ENCODE results near the gene DCUN1D4.

DCUN1D4 gene

DNA sequence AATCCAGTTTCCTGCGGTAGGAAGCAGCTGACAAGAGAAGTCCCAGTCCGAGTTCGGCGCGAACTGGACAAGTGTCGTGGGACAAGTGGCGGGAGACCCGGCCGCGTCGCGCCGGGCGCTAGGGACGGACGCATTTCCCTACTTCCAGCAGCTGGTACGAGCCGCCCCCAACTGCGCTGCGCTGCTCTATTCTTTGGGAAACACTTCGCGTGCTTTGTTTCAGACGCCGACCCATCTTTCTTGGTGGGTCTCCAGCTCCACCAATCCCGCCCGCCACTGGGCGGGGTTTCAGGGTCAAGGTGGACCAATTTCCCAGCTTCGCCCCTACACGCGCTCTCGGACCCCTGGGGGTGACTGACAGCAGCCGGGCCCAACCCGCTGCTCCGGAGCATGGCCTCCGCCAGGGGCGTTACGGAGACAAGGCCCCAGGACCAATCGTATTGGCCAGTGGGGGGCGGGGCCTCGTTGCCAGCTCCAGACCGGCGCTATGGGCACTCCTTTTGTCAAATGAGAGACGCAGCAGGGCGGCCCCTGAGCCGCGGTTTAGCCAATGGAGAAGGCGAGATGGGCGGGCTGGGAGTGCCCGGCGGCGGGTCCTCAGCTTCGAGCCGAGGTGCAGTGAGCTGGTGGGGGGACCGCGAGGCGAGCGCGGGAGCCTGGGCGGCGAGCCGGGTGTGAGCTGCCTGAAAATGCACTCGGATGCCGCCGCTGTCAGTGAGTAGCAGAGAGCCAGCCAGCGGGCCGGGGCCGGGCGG, at the start of gene DCUN1D4:
Gene DCUN1D4, plus strand, starts transcription at position 600 of the 755 bp plus-strand sequence. Its CDS starts 90 bp downstream, at position 690.
- Histone ChIP-seq H3K4me3 (ENCODE audit: low read depth in 1 of 2, low read length in 2 of 2) (peak within 1 kb of the TSS; percentile 66 to 78), H3K4me1 (ENCODE audit: control insufficient read depth in 1 of 2, insufficient read depth in 2 of 2, low read length in 2 of 2) (peaks cover 0 to 19% of the 10 kb centered on the region in 2 donors), H3K27ac (ENCODE audit: low read length) (peak within 1 kb of the TSS; percentile 64), H3K36me3 (ENCODE audit: control insufficient read depth in 1 of 2, insufficient read depth in 2 of 2, low read length in 2 of 2) (no peaks in the 10 kb centered on the region), H3K27me3 (ENCODE audit: low read depth, low read length) (no peaks in the 10 kb centered on the region), H3K9me3 (ENCODE audit: control insufficient read depth in 1 of 2, low read length in 2 of 2) (no peaks in the 10 kb centered on the region)

DNA sequence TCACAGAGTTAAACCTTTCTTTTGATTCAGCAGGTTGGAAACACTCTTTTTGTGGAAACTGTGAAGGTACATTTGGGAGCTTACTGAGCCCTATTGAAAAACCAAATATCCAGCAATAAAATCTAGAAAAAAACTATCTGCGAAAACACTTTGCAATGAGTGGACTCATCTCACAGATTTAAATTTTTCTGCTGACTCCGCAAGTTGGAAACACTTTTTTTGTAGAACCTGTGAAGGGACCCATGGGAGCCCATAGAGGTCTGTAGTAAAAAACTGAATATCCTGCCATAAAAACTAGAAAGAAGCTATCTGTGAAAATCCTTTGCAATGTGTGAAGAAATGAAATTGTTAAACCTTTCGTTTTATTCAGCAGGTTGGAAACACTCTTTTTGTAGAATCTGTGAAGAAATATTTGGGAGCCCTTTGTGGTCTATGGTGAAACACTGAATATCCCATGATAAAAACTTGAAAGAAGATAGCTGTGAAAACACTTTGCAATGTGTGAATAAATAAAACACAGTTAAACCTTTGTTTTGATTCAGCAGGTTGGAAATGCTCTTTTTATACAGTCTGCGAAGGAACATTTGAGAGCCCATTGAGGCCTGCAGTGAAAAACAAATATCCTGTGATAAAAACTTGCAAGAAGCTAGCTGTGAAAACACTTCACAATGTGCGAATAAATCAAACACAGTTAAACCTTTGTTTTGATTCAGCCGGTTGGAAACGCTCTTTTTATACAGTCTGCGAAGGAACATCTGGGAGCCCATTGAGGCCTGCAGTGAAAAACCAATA, 22.3 kb upstream of the DCUN1D4 start:
- Histone ChIP-seq H3K27me3 (ENCODE audit: low read depth, low read length) (no peaks in the 10 kb centered on the region), H3K36me3 (ENCODE audit: control insufficient read depth in 1 of 2, insufficient read depth in 2 of 2, low read length in 2 of 2) (no peaks in the 10 kb centered on the region), H3K9me3 (ENCODE audit: control insufficient read depth in 1 of 2, low read length in 2 of 2) (peaks cover 3 to 28% of the 10 kb centered on the region in 2 donors)

DNA sequence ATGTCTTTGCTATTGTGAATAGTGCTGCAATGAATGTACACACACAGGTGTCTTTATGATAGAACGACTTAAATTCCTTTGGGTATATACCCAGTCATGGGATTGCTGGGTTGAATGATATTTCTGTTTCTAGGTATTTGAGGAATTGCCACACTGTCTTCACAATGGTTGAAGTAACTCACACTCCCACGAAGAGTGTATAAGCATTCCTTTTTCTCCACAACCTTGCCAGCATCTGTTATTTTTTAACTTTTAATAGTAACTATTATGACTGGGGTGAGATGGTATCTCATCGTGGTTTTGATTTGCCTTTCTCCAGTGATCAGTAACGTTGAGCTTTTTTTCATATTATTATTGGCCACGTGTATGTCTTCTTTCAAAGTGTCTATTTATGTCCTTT, 17.6 kb upstream of the DCUN1D4 start:
- Histone ChIP-seq H3K4me3 (ENCODE audit: low read depth in 1 of 2, low read length in 2 of 2) (no peak overlapping the region), H3K27ac (ENCODE audit: low read length) (no peak overlapping the region), H3K36me3 (ENCODE audit: control insufficient read depth in 1 of 2, insufficient read depth in 2 of 2, low read length in 2 of 2) (no peaks in the 10 kb centered on the region), H3K27me3 (ENCODE audit: low read depth, low read length) (no peaks in the 10 kb centered on the region), H3K4me1 (ENCODE audit: control insufficient read depth in 1 of 2, insufficient read depth in 2 of 2, low read length in 2 of 2) (no peaks in the 10 kb centered on the region), H3K9me3 (ENCODE audit: control insufficient read depth in 1 of 2, low read length in 2 of 2) (peaks cover 0 to 13% of the 10 kb centered on the region in 2 donors)

More for the DNA sequence above, 22.3 kb upstream of the DCUN1D4 start:
- peak overlapping the region in 1 of 2 donors; percentile 11 for H3K4me3 ChIP-seq (ENCODE audit: low read depth in 1 of 2, low read length in 2 of 2)
- H3K4me1 ChIP-seq (ENCODE audit: control insufficient read depth in 1 of 2, insufficient read depth in 2 of 2, low read length in 2 of 2), result no peaks in the 10 kb centered on the region
- H3K27ac ChIP-seq (ENCODE audit: low read length), result no peak overlapping the region

DNA sequence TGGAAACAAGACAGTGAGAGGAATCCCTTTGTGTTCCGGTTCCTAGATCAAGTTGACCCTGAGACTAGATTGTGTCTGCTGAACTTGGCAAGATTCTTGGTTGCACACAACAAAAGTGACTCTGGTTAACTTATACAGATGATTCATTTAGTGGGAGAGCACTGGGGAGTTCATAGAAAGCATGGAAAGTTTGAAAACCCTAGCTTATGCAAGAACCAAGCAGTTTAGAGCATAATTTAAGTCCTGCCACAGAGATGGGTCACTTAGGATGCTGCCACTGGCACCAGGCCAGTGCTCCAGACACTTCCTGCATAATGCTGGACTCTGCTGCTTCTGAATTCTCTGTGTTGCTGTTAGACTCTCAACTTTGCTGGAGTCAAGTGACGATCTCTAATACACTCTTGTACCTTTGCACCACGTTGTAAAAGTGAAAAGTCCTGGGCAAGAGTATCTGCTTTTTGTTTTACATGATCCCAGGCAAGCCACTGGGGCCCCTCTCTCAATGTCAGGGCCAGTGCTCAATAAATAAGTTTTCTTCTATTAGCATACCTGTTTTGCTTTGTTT, 12.7 kb upstream of the DCUN1D4 start:
- no peak overlapping the region for H3K27ac ChIP-seq (ENCODE audit: low read length)
- H3K4me3 ChIP-seq (ENCODE audit: low read depth in 1 of 2, low read length in 2 of 2), result no peak overlapping the region
- H3K4me1 ChIP-seq (ENCODE audit: control insufficient read depth in 1 of 2, insufficient read depth in 2 of 2, low read length in 2 of 2), result no peaks in the 10 kb centered on the region
- no peaks in the 10 kb centered on the region for H3K27me3 ChIP-seq (ENCODE audit: low read depth, low read length)
- no peaks in the 10 kb centered on the region for H3K9me3 ChIP-seq (ENCODE audit: control insufficient read depth in 1 of 2, low read length in 2 of 2)
- H3K36me3 ChIP-seq (ENCODE audit: control insufficient read depth in 1 of 2, insufficient read depth in 2 of 2, low read length in 2 of 2), result no peaks in the 10 kb centered on the region

DNA sequence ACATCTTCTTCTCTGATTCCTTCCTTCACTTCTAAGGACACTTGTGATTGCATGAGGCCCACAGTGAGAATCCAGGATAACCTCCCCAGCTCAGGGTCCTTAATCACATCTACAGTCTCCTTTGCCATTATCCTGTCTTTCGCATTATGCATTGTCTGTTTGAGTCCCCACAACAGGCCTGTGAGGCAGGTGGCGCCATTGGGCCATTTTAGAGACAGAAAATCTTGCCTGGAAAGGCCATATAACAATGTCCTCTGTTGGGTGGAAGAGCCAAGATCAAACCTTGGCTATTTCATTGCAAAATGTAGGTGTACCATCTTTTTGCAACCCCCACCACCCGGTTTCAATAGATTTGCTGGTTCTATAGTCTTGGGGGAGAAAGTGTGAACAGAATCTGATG, 11.8 kb upstream of the DCUN1D4 start:
- H3K4me3 ChIP-seq (ENCODE audit: low read depth in 1 of 2, low read length in 2 of 2), result no peak overlapping the region
- H3K36me3 ChIP-seq (ENCODE audit: control insufficient read depth in 1 of 2, insufficient read depth in 2 of 2, low read length in 2 of 2), result no peaks in the 10 kb centered on the region
- H3K27me3 ChIP-seq (ENCODE audit: low read depth, low read length), result no peaks in the 10 kb centered on the region
- no peaks in the 10 kb centered on the region for H3K9me3 ChIP-seq (ENCODE audit: control insufficient read depth in 1 of 2, low read length in 2 of 2)
- H3K4me1 ChIP-seq (ENCODE audit: control insufficient read depth in 1 of 2, insufficient read depth in 2 of 2, low read length in 2 of 2), result no peaks in the 10 kb centered on the region
- H3K27ac ChIP-seq (ENCODE audit: low read length), result no peak overlapping the region

DNA sequence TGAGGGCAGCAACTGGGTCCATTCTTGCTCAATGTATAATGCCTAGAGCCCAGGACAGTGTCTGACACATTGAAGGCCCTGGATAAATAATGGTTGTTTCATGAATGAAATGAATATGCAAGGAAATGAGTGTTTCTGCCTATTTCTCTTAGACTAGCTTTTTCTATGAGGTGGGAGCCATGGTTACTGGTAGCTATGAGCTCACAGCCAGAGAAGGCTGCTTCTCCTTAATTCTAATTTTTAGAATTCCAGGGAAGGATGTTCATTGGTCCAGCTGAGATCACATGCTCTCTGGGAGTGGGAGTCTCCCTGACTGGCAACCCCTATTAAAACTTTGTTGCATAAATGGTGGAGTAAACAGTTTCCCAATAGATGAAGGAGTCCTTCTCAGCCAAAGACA, 9.7 kb upstream of the DCUN1D4 start:
- H3K4me1 ChIP-seq (ENCODE audit: control insufficient read depth in 1 of 2, insufficient read depth in 2 of 2, low read length in 2 of 2), result no peaks in the 10 kb centered on the region
- no peaks in the 10 kb centered on the region for H3K27me3 ChIP-seq (ENCODE audit: low read depth, low read length)
- H3K27ac ChIP-seq (ENCODE audit: low read length), result no peak overlapping the region
- H3K4me3 ChIP-seq (ENCODE audit: low read depth in 1 of 2, low read length in 2 of 2), result no peak overlapping the region
- no peaks in the 10 kb centered on the region for H3K36me3 ChIP-seq (ENCODE audit: control insufficient read depth in 1 of 2, insufficient read depth in 2 of 2, low read length in 2 of 2)
- H3K9me3 ChIP-seq (ENCODE audit: control insufficient read depth in 1 of 2, low read length in 2 of 2), result no peaks in the 10 kb centered on the region

DNA sequence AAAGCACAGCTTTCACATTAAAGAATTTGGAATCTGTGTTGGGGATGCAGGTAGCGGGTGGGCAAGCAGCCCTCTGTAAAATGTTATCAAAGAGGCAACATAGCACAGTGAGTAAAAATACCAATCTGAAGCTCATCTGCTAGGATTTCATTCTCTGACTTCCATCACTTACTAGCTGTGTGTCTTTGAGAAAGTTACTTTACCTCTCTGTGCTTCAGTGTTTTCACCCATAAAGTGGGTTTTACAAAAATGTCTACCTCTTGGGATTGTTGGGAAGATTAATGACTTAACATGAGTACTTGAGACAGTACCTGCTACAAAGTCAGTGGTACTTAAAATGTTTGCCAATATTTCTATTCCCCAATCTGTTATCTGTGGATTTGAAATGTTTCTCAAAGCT, 7.9 kb upstream of the DCUN1D4 start:
- Histone ChIP-seq H3K27ac (ENCODE audit: low read length) (no peak overlapping the region), H3K4me3 (ENCODE audit: low read depth in 1 of 2, low read length in 2 of 2) (no peak overlapping the region), H3K9me3 (ENCODE audit: control insufficient read depth in 1 of 2, low read length in 2 of 2) (no peaks in the 10 kb centered on the region), H3K4me1 (ENCODE audit: control insufficient read depth in 1 of 2, insufficient read depth in 2 of 2, low read length in 2 of 2) (no peaks in the 10 kb centered on the region), H3K36me3 (ENCODE audit: control insufficient read depth in 1 of 2, insufficient read depth in 2 of 2, low read length in 2 of 2) (no peaks in the 10 kb centered on the region), H3K27me3 (ENCODE audit: low read depth, low read length) (no peaks in the 10 kb centered on the region)

DNA sequence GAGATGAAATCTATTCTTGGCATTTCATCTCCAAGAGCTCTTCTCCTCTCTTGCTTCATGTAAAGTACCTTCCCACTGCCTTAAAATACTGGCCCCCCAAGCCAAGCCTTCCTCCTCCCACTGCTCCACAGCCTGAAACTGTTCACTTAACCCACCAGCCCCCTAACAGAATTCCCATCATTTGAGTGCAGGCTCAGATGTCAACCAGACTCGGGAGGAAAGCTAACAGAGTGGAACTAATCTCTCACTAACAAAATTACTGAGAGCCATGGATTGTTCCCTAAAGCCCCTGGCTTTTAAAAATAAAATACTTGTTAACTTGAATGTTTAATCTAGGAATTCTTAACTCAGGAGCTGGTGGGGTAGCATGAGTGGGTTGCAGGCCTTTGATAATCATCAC, 7.1 kb upstream of the DCUN1D4 start:
- Histone ChIP-seq H3K4me1 (ENCODE audit: control insufficient read depth in 1 of 2, insufficient read depth in 2 of 2, low read length in 2 of 2) (no peaks in the 10 kb centered on the region), H3K27me3 (ENCODE audit: low read depth, low read length) (no peaks in the 10 kb centered on the region), H3K4me3 (ENCODE audit: low read depth in 1 of 2, low read length in 2 of 2) (no peak overlapping the region), H3K27ac (ENCODE audit: low read length) (no peak overlapping the region), H3K9me3 (ENCODE audit: control insufficient read depth in 1 of 2, low read length in 2 of 2) (no peaks in the 10 kb centered on the region), H3K36me3 (ENCODE audit: control insufficient read depth in 1 of 2, insufficient read depth in 2 of 2, low read length in 2 of 2) (no peaks in the 10 kb centered on the region)

DNA sequence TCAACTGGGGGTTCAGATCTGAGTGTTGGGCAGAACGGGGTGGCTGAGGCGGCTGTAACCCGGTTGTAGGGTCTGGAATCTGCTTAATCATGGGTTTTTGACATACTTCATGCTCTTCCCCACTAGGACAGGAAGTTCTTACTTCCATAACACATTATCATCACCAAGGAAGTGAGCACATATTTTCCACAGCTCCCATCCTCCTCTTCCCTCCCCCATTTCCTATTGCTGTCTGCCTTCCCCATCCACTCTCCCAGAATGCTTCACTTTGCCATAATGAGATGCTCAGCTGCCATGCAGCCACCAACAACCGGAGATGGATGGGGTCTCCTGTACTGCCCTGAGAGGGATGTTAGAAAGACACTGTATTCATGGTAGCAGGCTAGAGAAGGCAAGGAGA, 6.4 kb upstream of the DCUN1D4 start:
- H3K27me3 ChIP-seq (ENCODE audit: low read depth, low read length), result no peaks in the 10 kb centered on the region
- no peaks in the 10 kb centered on the region for H3K4me1 ChIP-seq (ENCODE audit: control insufficient read depth in 1 of 2, insufficient read depth in 2 of 2, low read length in 2 of 2)
- no peaks in the 10 kb centered on the region for H3K9me3 ChIP-seq (ENCODE audit: control insufficient read depth in 1 of 2, low read length in 2 of 2)
- H3K4me3 ChIP-seq (ENCODE audit: low read depth in 1 of 2, low read length in 2 of 2), result no peak overlapping the region
- no peaks in the 10 kb centered on the region for H3K36me3 ChIP-seq (ENCODE audit: control insufficient read depth in 1 of 2, insufficient read depth in 2 of 2, low read length in 2 of 2)
- H3K27ac ChIP-seq (ENCODE audit: low read length), result no peak overlapping the region

DNA sequence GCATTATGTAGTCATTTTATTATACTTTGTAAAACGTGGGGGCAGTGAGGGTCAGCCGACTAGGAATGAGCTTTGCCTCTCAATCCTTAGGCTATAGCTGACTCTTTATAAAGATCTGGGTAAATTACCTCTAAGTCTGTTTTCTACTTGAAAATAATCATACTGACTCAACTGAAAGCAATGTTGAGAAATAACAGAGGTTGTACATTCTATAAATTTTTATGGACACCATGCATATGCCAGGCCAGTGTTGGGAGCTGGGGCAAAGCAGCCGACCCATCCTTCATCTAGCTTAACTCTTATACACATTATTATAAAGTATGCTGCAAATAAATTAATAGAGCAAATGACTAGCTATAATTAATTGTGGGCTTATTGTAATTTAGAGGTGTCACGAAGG, 2.2 kb upstream of the DCUN1D4 start:
- H3K9me3 ChIP-seq (ENCODE audit: control insufficient read depth in 1 of 2, low read length in 2 of 2), result no peaks in the 10 kb centered on the region
- no peaks in the 10 kb centered on the region for H3K27me3 ChIP-seq (ENCODE audit: low read depth, low read length)
- H3K4me3 ChIP-seq (ENCODE audit: low read depth in 1 of 2, low read length in 2 of 2), result no peak overlapping the region
- no peak overlapping the region for H3K27ac ChIP-seq (ENCODE audit: low read length)
- H3K4me1 ChIP-seq (ENCODE audit: control insufficient read depth in 1 of 2, insufficient read depth in 2 of 2, low read length in 2 of 2), result peaks cover 0 to 9% of the 10 kb centered on the region in 2 donors
- H3K36me3 ChIP-seq (ENCODE audit: control insufficient read depth in 1 of 2, insufficient read depth in 2 of 2, low read length in 2 of 2), result no peaks in the 10 kb centered on the region

DNA sequence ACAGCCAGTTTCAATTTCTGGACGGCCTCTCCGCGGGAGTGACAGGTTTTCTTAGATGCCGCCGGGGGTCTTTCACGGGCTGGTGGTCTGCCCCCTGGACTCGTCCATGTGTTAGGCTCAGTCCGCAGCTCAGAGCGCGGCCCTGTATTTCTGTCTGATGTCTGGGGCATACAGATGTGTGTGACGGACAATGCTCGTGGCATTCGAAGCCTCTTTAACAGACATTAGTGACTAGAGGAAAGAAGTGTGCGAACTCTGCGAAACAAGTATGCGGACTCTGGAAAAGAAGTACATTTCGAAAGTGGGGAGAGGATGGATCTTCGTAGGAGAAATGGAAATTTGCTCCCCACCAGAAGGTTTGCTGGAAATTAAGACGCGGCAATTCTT, 793 bp upstream of the DCUN1D4 start:
- Histone ChIP-seq H3K36me3 (ENCODE audit: control insufficient read depth in 1 of 2, insufficient read depth in 2 of 2, low read length in 2 of 2) (no peaks in the 10 kb centered on the region), H3K4me3 (ENCODE audit: low read depth in 1 of 2, low read length in 2 of 2) (peak overlapping the region; percentile 66 to 78), H3K27ac (ENCODE audit: low read length) (peak overlapping the region; percentile 62), H3K4me1 (ENCODE audit: control insufficient read depth in 1 of 2, insufficient read depth in 2 of 2, low read length in 2 of 2) (peaks cover 0 to 13% of the 10 kb centered on the region in 2 donors), H3K27me3 (ENCODE audit: low read depth, low read length) (no peaks in the 10 kb centered on the region), H3K9me3 (ENCODE audit: control insufficient read depth in 1 of 2, low read length in 2 of 2) (no peaks in the 10 kb centered on the region)

All from muscle layer of duodenum (tissue), 2 donors.